HepG2 (cell line): ENCODE results near the gene RAB34. TPM values are rescaled to one million over a fixed set of nuclear protein-coding genes. Genes with fewer than 3 reads are reported as not detected.

Experiments
- CAMTA2 ChIP-seq: sonication (generic); formaldehyde crosslinking; IDR thresholded peaks from 2 replicates; pipeline ENCODE4 v1.4.0; 2020; ENCODE audit warnings: mild to moderate bottlenecking, missing genetic modification reagents, borderline replicate concordance
- EED ChIP-seq: sonication (generic); formaldehyde crosslinking; IDR thresholded peaks from 2 replicates; pipeline ENCODE4 v1.5.0; 2020; ENCODE audit warnings: mild to moderate bottlenecking, missing genetic modification reagents
- FOXM1 ChIP-seq: sonication (generic); formaldehyde crosslinking; IDR thresholded peaks from 2 replicates; pipeline ENCODE4 v1.5.0; 2020; ENCODE audit warnings: missing genetic modification reagents
- GTF3A ChIP-seq: sonication (generic); formaldehyde crosslinking; conservative IDR thresholded peaks from 2 replicates; pipeline ENCODE4 v1.4.0; 2020; ENCODE audit warnings: mild to moderate bottlenecking, missing genetic modification reagents
- HNRNPL ChIP-seq: fragments of 200-400 bp; formaldehyde crosslinking; IDR thresholded peaks from 2 replicates; pipeline ENCODE4 v1.6.1; 2017; ENCODE audit warnings: mild to moderate bottlenecking, low read depth, low read length
- IKZF1 ChIP-seq: fragments of 450-650 bp; IDR thresholded peaks from 2 replicates; pipeline ENCODE4 v1.7.1; 2016
- JUND ChIP-seq: sonication (generic); formaldehyde crosslinking; IDR thresholded peaks from 2 replicates; pipeline ENCODE4 v1.8.0; 2022; ENCODE audit warnings: mild to moderate bottlenecking, missing genetic modification reagents
- MAX ChIP-seq: IDR thresholded peaks from 2 replicates; pipeline ENCODE4 v1.6.1; 2012; ENCODE audit warnings: inconsistent platforms
- MEF2D ChIP-seq: sonication (generic); formaldehyde crosslinking; IDR thresholded peaks from 2 replicates; pipeline ENCODE4 v1.5.1; 2020; ENCODE audit warnings: mild to moderate bottlenecking, missing genetic modification reagents
- MTF2 ChIP-seq: sonication (generic); formaldehyde crosslinking; IDR thresholded peaks from 2 replicates; pipeline ENCODE4 v1.5.0; 2020; ENCODE audit warnings: missing genetic modification reagents, borderline replicate concordance
- SNAPC4 ChIP-seq: sonication (generic); formaldehyde crosslinking; IDR thresholded peaks from 2 replicates; pipeline ENCODE4 v1.4.0; 2020; ENCODE audit warnings: mild to moderate bottlenecking, missing genetic modification reagents
- TAF1 ChIP-seq: sonication (generic); formaldehyde crosslinking; IDR thresholded peaks from 2 replicates; pipeline ENCODE4 v1.4.0; 2020; ENCODE audit warnings: missing genetic modification reagents
- TAF15 ChIP-seq: fragments of 200-400 bp; formaldehyde crosslinking; IDR thresholded peaks from one replicate; pipeline ENCODE4 v1.6.1; 2018; ENCODE audit warnings: mild to moderate bottlenecking, low read depth, low read length; ENCODE audit not compliant: poor library complexity, severe bottlenecking
- TCF7L2 ChIP-seq: IDR thresholded peaks from 2 replicates; pipeline ENCODE4 v1.6.1; 2011; ENCODE audit warnings: mild to moderate bottlenecking, low read depth, low read length, moderate library complexity
- ZC3H13 ChIP-seq: sonication (generic); formaldehyde crosslinking; IDR thresholded peaks from 2 replicates; pipeline ENCODE4 v1.8.1; 2023; ENCODE audit warnings: mild to moderate bottlenecking, missing genetic modification reagents, moderate library complexity
- ZNF615 ChIP-seq: sonication (generic); formaldehyde crosslinking; IDR thresholded peaks from 2 replicates; pipeline ENCODE4 v1.5.0; 2020; ENCODE audit warnings: mild to moderate bottlenecking, missing genetic modification reagents, borderline replicate concordance
- ZNF772 ChIP-seq: sonication (generic); formaldehyde crosslinking; IDR thresholded peaks from 2 replicates; pipeline ENCODE4 v1.5.0; 2020; ENCODE audit warnings: mild to moderate bottlenecking, missing genetic modification reagents
- polyA plus RNA-seq, 8 experiments: library from polyadenylated mRNA; depleted of rRNA in 3 of 8; stranded (reverse) in 7 of 8; unstranded in 1 of 8; fragments of >200 nt; fragmentation: Illumina TruSeq in 4 of 8; extraction: Trizol in 4 of 8; gene quantifications; 2 replicates each; pipeline versions ENCODE4 v1.2.1 to v1.2.3, GENCODE V29; 2011 to 2016; ENCODE audit warnings: low read depth in 4 of 8, missing spikeins in 1 of 8, mixed read lengths in 1 of 8; ENCODE audit not compliant: insufficient read depth in 1 of 8
- total RNA-seq, 5 experiments: library from RNA; depleted of rRNA; stranded (reverse); fragments of >200 nt; fragmentation: Illumina TruSeq; extraction: Trizol; gene quantifications; 2 replicates each; pipeline ENCODE4 v1.2.3, GENCODE V29; 2016; ENCODE audit warnings: low read depth in 1 of 5
- TF ChIP-seq, protein P1 (sequence below): sonication (generic); formaldehyde crosslinking; IDR thresholded peaks from 2 replicates; pipeline ENCODE4 v1.4.0; 2020; ENCODE audit warnings: missing genetic modification reagents
- TF ChIP-seq, protein P2 (sequence below), 2 experiments: fragments of 450-650 bp in 1 of 2; sonication (generic) in 1 of 2; formaldehyde crosslinking; IDR thresholded peaks; 2 replicates each; pipeline versions ENCODE4 v1.5.0 to v1.8.0; 2020 to 2022; ENCODE audit warnings: mild to moderate bottlenecking in 1 of 2, missing genetic modification reagents in 1 of 2

The RAB34 gene
- total and polyA plus RNA-seq, 2 of the 13 experiments (the other 11 are each of a cell fraction or from before 2014, with no cell fraction given) = 0.49 TPM; not detected in 1

GRCh38 chr17:28725660-28726225 is 8.1 kb upstream of the RAB34 start (continued):
- TF ChIP-seq, protein P1, sequence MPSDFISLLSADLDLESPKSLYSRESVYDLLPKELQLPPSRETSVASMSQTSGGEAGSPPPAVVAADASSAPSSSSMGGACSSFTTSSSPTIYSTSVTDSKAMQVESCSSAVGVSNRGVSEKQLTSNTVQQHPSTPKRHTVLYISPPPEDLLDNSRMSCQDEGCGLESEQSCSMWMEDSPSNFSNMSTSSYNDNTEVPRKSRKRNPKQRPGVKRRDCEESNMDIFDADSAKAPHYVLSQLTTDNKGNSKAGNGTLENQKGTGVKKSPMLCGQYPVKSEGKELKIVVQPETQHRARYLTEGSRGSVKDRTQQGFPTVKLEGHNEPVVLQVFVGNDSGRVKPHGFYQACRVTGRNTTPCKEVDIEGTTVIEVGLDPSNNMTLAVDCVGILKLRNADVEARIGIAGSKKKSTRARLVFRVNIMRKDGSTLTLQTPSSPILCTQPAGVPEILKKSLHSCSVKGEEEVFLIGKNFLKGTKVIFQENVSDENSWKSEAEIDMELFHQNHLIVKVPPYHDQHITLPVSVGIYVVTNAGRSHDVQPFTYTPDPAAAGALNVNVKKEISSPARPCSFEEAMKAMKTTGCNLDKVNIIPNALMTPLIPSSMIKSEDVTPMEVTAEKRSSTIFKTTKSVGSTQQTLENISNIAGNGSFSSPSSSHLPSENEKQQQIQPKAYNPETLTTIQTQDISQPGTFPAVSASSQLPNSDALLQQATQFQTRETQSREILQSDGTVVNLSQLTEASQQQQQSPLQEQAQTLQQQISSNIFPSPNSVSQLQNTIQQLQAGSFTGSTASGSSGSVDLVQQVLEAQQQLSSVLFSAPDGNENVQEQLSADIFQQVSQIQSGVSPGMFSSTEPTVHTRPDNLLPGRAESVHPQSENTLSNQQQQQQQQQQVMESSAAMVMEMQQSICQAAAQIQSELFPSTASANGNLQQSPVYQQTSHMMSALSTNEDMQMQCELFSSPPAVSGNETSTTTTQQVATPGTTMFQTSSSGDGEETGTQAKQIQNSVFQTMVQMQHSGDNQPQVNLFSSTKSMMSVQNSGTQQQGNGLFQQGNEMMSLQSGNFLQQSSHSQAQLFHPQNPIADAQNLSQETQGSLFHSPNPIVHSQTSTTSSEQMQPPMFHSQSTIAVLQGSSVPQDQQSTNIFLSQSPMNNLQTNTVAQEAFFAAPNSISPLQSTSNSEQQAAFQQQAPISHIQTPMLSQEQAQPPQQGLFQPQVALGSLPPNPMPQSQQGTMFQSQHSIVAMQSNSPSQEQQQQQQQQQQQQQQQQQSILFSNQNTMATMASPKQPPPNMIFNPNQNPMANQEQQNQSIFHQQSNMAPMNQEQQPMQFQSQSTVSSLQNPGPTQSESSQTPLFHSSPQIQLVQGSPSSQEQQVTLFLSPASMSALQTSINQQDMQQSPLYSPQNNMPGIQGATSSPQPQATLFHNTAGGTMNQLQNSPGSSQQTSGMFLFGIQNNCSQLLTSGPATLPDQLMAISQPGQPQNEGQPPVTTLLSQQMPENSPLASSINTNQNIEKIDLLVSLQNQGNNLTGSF (CRISPR knock-in tag) = no peak; the same call in 1 of the 2 replicates
- TF ChIP-seq FOXM1 (CRISPR knock-in tag) = no peak
- 0 out of 2 replicates have a peak, but pooled peaks have one; percentile 14 for TF ChIP-seq CAMTA2
- no peak for TF ChIP-seq IKZF1
- peak; percentile 80 for TF ChIP-seq ZC3H13 (CRISPR knock-in tag)
- no peak for TF ChIP-seq TCF7L2
- no peak for TF ChIP-seq GTF3A (CRISPR knock-in tag)
- TF ChIP-seq, protein P2, sequence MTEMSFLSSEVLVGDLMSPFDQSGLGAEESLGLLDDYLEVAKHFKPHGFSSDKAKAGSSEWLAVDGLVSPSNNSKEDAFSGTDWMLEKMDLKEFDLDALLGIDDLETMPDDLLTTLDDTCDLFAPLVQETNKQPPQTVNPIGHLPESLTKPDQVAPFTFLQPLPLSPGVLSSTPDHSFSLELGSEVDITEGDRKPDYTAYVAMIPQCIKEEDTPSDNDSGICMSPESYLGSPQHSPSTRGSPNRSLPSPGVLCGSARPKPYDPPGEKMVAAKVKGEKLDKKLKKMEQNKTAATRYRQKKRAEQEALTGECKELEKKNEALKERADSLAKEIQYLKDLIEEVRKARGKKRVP (CRISPR knock-in tag; IDR thresholded peaks at IDR 0.05) = peak in 1 of 2 experiments; percentile 51; a peak in 1 of 4 replicates
- peak; percentile 68; the same call in 1 of the 2 replicates for TF ChIP-seq JUND (CRISPR knock-in tag)
- TF ChIP-seq HNRNPL = peak; percentile 47; the same call in 1 of the 2 replicates
- no peak for TF ChIP-seq SNAPC4 (CRISPR knock-in tag)
- TF ChIP-seq ZNF772 (CRISPR knock-in tag) = peak; percentile 82; the same call in 1 of the 2 replicates
- TF ChIP-seq TAF15 = no peak
- peak; percentile 19; the same call in 1 of the 2 replicates for TF ChIP-seq ZNF615 (CRISPR knock-in tag)
- TF ChIP-seq EED (CRISPR knock-in tag) = no peak
- TF ChIP-seq MAX = peak; percentile 94
- peak; percentile 87 for TF ChIP-seq TAF1 (CRISPR knock-in tag)
- no peak for TF ChIP-seq MTF2 (CRISPR knock-in tag)
- no peak for TF ChIP-seq MEF2D (CRISPR knock-in tag)
